Mucosa of gallbladder (tissue), 1 donor: Measurements from ENCODE around the gene LZIC. TPM values are rescaled to one million over a fixed set of nuclear protein-coding genes. Genes with fewer than 3 reads are reported as not detected.

Source experiments
- DNase-seq: peaks from one replicate; pipeline ENCODE4 v3.0.0-alpha.2; 2020; ENCODE audit warnings: low spot score
- total RNA-seq: library from RNA; stranded (reverse); gene quantifications from one replicate; pipeline ENCODE4 v1.2.1, GENCODE V29; 2021
- donor health status: DM: no; HTN: no; CAD: no.

LZIC gene
- total RNA-seq, 1 donor from 2014 or later: 39.1 TPM

DNA sequence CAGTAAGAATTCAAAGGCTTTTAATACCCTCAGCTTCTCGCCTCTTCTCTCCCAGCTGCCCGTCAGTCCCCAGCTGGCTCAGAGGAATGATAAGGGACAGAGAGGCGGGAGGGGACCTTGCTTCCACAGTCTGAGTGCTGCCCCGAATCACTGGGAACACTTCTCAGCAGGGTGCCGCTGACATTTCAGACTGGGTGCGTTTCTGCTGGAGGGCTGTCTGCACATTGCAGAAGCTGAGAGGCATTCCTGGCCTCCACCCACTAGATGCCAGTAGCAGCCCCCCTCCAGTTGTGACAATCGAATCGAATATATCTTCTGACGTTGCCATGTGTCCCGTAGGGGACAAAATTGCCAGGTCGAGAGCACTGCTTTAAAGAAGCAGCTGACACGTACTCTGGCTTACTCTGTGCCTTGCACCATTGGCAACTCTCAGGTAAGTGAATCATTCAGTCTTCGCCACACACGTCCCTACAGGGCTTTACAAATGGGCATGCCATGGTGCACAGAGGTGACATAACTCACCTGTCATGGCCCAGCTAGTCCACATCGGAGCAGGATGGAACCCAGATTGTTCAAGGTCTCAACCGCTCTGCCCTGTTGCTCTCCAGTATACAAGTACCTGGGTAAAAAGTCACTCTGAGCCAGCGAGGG lies 57.0 kb downstream of the LZIC start:
- no peak for DNase-seq

DNA sequence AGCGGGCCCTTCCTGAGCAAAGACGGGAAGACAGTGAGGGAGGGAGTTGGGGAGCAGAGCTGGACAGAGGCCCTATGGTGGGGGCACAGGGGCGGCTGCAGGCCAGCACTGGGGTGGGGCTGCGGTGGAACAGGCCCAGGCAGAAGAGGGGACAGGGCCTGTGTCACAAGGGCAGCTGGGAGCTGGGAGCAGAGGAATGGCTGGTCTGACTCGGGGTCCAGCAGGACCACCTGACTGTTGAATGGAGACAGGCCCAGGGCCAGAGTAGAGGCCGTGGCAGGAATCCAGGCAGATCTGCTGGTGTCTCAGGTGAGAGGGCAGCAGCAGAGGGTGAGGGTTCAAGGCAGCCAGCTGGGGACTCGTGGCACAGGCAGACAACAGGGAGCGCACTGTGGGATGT lies 58.4 kb downstream of the LZIC start:
- DNase-seq: no peak

DNA sequence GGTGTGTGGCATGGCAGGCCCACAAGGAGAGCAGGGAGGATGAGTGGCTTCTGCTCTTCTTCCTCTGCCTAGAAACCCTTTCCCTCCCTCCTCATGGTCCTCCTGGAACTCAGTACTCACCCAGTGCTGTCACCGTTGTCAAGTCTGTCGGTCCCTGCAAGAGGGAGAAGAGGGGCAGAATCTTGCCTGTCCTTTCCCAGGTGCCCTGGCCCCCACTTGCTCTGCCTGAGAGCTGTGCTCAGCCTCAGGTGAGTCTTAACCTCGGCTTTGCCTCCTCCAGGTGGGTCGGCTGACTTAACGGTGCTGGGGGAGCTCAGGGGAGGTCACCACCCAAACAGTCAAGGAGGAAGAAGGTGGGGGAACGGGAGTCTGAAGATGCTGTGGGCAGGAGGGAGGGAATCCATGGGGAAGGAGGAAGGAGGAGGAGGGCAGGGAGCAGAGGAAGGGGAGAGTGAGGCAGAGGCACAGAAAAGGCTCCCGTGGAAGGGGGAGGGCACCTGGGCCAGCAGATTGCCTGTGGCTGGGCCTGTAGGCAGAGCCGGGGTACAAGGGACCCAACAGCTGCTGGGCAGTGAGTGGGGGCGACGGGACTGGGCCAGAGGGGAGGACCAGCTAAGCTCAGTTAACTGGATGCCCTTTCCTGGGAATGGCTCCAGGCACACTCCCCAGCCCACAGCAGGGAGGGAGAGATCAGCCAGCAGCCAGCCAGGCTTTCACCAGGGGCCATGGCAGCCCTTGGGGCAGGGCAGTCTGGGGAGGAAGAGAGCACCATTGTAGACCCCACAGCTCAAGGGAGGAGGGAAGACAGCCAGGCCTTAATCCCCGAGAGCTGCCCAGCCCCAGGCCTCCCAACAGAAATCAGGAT lies 59.4 kb downstream of the LZIC start:
- DNase-seq: no peak

DNA sequence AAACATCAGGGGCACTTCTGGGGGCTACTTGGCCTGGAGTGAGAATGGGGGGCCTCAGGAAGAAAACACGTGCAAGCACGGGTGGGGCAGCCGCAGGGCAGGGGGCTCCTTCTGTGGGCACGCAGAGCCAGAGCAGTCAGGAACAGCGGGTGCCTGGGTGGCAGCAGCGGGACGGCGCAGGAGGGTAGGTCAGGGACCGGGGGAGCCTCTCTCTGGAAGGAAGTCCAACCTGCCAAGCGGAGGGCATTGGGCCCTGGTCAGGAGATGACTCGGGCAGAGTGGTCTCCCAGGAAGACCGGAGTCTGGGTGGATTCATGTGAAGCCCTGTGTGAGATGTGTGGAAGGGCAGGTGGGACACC lies 60.3 kb downstream of the LZIC start:
- DNase-seq: no peak

DNA sequence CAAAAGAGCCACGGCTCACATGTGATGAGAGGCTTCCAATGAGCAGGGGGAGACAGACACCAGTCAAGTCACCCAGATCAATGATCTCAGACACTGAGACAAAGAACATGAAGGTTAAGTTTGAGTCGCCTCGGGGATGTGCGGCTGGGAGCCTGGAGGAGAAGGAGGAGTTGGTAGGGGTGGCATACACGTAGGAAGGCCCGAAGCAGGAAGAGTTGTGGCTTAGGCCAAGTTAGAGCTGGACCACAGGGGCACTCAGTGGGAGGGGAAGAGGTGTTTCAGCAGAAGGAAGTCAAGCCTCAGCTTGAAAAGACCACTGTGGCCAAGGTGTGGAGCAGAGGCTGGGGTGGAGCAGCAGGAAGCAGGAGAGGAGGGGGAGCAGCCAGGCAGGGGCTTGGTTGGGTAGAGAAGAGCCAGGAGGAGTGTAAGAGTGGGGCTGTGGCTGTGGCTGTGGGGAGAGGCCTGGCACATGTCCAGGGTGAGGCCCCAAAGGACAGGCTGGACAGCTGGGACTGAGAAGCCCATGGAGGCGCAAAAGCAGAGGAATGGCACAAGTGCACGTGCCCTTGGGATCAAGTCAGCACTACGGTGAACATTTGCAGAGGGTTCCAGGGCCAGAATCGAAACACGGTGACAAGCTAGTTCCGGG lies 60.8 kb downstream of the LZIC start:
- DNase-seq: no peak

DNA sequence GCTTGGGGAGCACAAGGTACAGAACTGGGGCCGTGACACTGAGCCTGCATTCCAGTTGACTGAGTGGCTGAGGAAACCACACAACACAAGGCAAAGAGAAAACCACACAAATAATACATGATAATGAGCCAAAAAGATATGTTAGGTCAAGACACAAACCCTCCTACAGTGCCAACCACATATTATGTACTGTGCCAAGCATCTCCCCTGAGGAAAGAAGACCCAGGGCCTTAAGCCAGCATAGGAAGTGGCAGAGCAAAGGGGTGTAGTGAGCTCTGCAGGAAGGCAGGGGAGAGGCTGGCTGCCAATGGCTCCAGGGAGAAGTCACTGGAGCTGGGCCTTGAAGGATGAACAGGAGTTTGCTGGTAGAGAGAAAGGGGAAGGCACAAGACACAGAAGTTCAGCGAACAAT lies 61.3 kb downstream of the LZIC start:
- DNase-seq: no peak

Other genes starting within 250 kb of the LZIC start
- gene CLSTN1, start 119.4 kb downstream of the LZIC start, total RNA-seq: 287 TPM
- 29.7 TPM for gene CTNNBIP1, start 33.1 kb downstream of the LZIC start, total RNA-seq
- gene NMNAT1, start 84 bp upstream of the LZIC start, total RNA-seq: 13.7 TPM
- 8.7 TPM for gene RBP7, start 53.8 kb upstream of the LZIC start, total RNA-seq
- gene UBE4B, start 89.6 kb upstream of the LZIC start, total RNA-seq: 40.6 TPM